Measurements from ENCODE around the gene TRAF1. TPM values are rescaled to one million over a fixed set of nuclear protein-coding genes. Genes with fewer than 3 reads are reported as not detected.

The TRAF1 gene
- total RNA-seq, 4 donors from 2014 or later, result 2.6 to 4.9 (median 4.7) TPM

GRCh38 chr9:120916588-120916987 lies 10.0 kb downstream of the TRAF1 start:
- 23 to 34% methylated on average over 3 of the region's 3 CpGs for WGBS, 2 donors
- intact Hi-C loops (cut with DNase I; ENCODE audit: low total_unique reads), result no loop called here
- TF ChIP-seq CTCF (IDR thresholded peaks at IDR 0.05), result no peak
- peak; percentile 83 to 95 for DNase-seq (ENCODE audit: low spot score in 2 of 2)
- H3K4me3 ChIP-seq (ENCODE audit: low read depth, poor library complexity, severe bottlenecking), result no peak overlapping the region

GRCh38 chr9:120915854-120916470 lies 10.6 kb downstream of the TRAF1 start:
- H3K4me3 ChIP-seq (ENCODE audit: low read depth, poor library complexity, severe bottlenecking), result no peak overlapping the region
- no peak for DNase-seq (ENCODE audit: low spot score in 2 of 2)
- intact Hi-C loops (cut with DNase I; ENCODE audit: low total_unique reads), result no loop called here
- WGBS, 2 donors, result 60 to 67% methylated on average over 5 of the region's 5 CpGs
- TF ChIP-seq CTCF (IDR thresholded peaks at IDR 0.05) (no peak), POLR2A (IDR thresholded peaks at IDR 0.05) (no peak)

- intact Hi-C loops (cut with DNase I; ENCODE audit: low total_unique reads), result no loop called here
- TF ChIP-seq POLR2A (IDR thresholded peaks at IDR 0.05) (no peak), CTCF (IDR thresholded peaks at IDR 0.05) (no peak)
- no peak overlapping the region for H3K4me3 ChIP-seq (ENCODE audit: low read depth, poor library complexity, severe bottlenecking)
- no peak for DNase-seq (ENCODE audit: low spot score in 2 of 2)
- WGBS, 2 donors, result 84 to 93% methylated on average over 6 of the region's 6 CpGs
Measured at GRCh38 chr9:120914953-120915352, 11.6 kb downstream of the TRAF1 start.

GRCh38 chr9:120914396-120914795 lies 12.2 kb downstream of the TRAF1 start:
- DNase-seq (ENCODE audit: low spot score in 2 of 2), result no peak
- H3K4me3 ChIP-seq (ENCODE audit: low read depth, poor library complexity, severe bottlenecking), result no peak overlapping the region
- 76 to 78% methylated on average over 3 of the region's 3 CpGs for WGBS, 2 donors
- TF ChIP-seq CTCF (IDR thresholded peaks at IDR 0.05) (no peak), POLR2A (IDR thresholded peaks at IDR 0.05) (no peak)
- intact Hi-C loops (cut with DNase I; ENCODE audit: low total_unique reads), result no loop called here

- DNase-seq (ENCODE audit: low spot score in 2 of 2), result no peak
- WGBS, 2 donors, result 96 to 99% methylated on average over 4 of the region's 4 CpGs
- H3K4me3 ChIP-seq (ENCODE audit: low read depth, poor library complexity, severe bottlenecking), result no peak overlapping the region
- TF ChIP-seq POLR2A (IDR thresholded peaks at IDR 0.05) (no peak), CTCF (IDR thresholded peaks at IDR 0.05) (no peak)
- intact Hi-C loops (cut with DNase I; ENCODE audit: low total_unique reads), result no loop called here
Measured at GRCh38 chr9:120913647-120914264, 12.8 kb downstream of the TRAF1 start.
